Ascending aorta (tissue), 2 donors: ENCODE results near the gene TSC1. TPM values are rescaled to one million over a fixed set of nuclear protein-coding genes. Genes with fewer than 3 reads are reported as not detected.

Experiments
- DNase-seq, 2 donors: peaks; one replicate each; pipeline ENCODE4 v3.0.0-alpha.2; 2019; ENCODE audit warnings: low spot score in 2 of 2
- H3K27ac ChIP-seq, 2 donors: fragments of 200-600 bp; sonication (generic); one replicate each; pipeline ENCODE4 v1.5.1; 2016 to 2017; ENCODE audit warnings: mild to moderate bottlenecking in 1 of 2
- H3K27me3 ChIP-seq: fragments of 200-600 bp; sonication (generic); one replicate; pipeline ENCODE4 v1.5.1; 2017
- H3K36me3 ChIP-seq, 2 donors: fragments of 200-600 bp; sonication (generic); one replicate each; pipeline ENCODE4 v1.5.1; 2016
- H3K4me1 ChIP-seq, 2 donors: fragments of 200-600 bp; sonication (generic); one replicate each; pipeline ENCODE4 v1.5.1; 2016 to 2017; ENCODE audit warnings: mild to moderate bottlenecking in 1 of 2
- H3K4me3 ChIP-seq, 2 donors: fragments of 200-600 bp; sonication (generic); one replicate each; pipeline ENCODE4 v1.5.1; 2016 to 2017; ENCODE audit warnings: mild to moderate bottlenecking in 1 of 2
- H3K9me3 ChIP-seq, 2 donors: fragments of 200-600 bp; sonication (generic); one replicate each; pipeline ENCODE4 v1.5.1; 2016
- intact Hi-C: fragments of 100-400 bp; cut with DNase I; formaldehyde crosslinking; loops from one replicate; pipeline ENCODE4 v1.15.1; 2023
- total RNA-seq: library from RNA; depleted of rRNA; stranded (reverse); fragments of >200 nt; gene quantifications from one replicate; pipeline ENCODE4 v1.1.0, GENCODE V29; 2016
- TF ChIP-seq, protein P1 (sequence below), 3 experiments: fragments of 200-600 bp in 2 of 3; fragments of 450-650 bp in 1 of 3; sonication (generic) in 2 of 3; IDR thresholded peaks; one replicate each; pipeline ENCODE4 v1.5.1; 2016 to 2019; ENCODE audit warnings: antibody characterized with exemption in 3 of 3, mild to moderate bottlenecking in 1 of 3, moderate library complexity in 1 of 3

TSC1 gene
- total RNA-seq, 1 donor from 2014 or later, result 39.8 TPM

GRCh38 chr9:132985489-132985888, 41.1 kb upstream of the TSC1 start:
- Histone ChIP-seq H3K36me3 (no peaks in the 10 kb centered on the region), H3K4me1 (no peaks in the 10 kb centered on the region), H3K27ac (no peak overlapping the region), H3K4me3 (no peak overlapping the region), H3K27me3 (no peaks in the 10 kb centered on the region), H3K9me3 (no peaks in the 10 kb centered on the region)
- intact Hi-C loops, result no loop called here
- TF ChIP-seq, protein P1, sequence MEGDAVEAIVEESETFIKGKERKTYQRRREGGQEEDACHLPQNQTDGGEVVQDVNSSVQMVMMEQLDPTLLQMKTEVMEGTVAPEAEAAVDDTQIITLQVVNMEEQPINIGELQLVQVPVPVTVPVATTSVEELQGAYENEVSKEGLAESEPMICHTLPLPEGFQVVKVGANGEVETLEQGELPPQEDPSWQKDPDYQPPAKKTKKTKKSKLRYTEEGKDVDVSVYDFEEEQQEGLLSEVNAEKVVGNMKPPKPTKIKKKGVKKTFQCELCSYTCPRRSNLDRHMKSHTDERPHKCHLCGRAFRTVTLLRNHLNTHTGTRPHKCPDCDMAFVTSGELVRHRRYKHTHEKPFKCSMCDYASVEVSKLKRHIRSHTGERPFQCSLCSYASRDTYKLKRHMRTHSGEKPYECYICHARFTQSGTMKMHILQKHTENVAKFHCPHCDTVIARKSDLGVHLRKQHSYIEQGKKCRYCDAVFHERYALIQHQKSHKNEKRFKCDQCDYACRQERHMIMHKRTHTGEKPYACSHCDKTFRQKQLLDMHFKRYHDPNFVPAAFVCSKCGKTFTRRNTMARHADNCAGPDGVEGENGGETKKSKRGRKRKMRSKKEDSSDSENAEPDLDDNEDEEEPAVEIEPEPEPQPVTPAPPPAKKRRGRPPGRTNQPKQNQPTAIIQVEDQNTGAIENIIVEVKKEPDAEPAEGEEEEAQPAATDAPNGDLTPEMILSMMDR (IDR thresholded peaks at IDR 0.05), result no peak
- no peak for DNase-seq

DNA sequence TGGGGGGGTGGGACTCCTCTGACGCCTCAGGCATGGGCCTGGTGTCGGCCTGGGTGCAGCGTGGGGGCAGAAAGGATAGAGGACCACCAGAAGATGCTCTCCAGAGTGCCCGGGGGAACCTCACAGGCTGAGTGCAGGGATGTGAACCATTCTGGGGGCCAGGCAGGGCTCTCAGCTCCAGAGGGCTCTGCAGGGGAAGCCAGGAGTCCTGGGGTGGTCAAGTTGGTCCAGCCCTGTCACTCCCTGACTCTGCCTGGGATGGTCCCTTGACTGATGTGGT, 40.6 kb upstream of the TSC1 start:
- intact Hi-C loops, result no loop called here
- Histone ChIP-seq H3K27ac (no peak overlapping the region), H3K4me3 (no peak overlapping the region), H3K9me3 (no peaks in the 10 kb centered on the region), H3K27me3 (no peaks in the 10 kb centered on the region), H3K4me1 (no peaks in the 10 kb centered on the region), H3K36me3 (no peaks in the 10 kb centered on the region)
- TF ChIP-seq, protein P1 (IDR thresholded peaks at IDR 0.05), result no peak
- DNase-seq, result no peak

DNA sequence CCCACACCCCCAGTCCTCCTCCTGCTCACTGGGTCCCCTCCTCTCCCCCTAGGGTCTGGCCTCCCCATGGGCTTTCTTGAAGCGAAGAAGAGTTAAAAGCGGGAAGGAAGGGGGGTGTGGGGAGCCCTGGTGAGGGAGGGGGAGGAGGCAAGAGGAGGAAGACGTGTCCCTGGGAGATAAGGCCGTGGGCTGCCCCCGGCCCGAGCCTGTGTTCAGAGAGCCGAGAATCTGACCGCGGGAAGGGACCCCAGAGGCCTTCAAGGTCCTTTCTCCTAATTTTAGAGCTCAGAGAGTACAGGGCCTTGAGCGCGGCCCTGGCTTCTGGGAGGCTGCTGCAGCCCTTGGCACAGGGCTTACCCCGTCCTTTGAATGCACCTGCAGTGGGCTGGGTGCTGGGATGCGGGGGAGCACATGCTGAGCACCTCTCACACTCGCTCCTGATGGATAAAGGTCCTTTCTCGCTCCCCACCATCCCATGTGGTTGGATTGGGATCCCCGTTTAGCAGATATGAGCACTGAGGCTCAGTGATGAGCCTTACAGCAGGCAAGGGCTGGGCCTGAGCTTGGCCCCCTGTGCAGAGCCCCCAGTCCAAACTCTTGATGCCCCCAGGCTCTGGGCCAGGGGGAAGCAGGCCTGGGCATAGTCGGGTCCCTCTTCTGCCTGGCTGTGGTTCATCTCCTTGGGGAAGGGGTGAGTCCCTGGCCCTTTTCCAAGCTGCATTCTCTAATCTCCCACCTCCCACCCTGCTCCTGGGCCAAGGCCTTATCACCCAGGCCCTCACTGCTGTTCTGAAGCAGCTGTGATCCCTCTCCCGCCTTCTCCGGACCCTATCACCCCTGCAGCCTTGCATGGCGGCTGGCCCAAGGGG, 40.0 kb upstream of the TSC1 start:
- no peak overlapping the region for H3K27ac ChIP-seq
- H3K27me3 ChIP-seq, result no peaks in the 10 kb centered on the region

DNA sequence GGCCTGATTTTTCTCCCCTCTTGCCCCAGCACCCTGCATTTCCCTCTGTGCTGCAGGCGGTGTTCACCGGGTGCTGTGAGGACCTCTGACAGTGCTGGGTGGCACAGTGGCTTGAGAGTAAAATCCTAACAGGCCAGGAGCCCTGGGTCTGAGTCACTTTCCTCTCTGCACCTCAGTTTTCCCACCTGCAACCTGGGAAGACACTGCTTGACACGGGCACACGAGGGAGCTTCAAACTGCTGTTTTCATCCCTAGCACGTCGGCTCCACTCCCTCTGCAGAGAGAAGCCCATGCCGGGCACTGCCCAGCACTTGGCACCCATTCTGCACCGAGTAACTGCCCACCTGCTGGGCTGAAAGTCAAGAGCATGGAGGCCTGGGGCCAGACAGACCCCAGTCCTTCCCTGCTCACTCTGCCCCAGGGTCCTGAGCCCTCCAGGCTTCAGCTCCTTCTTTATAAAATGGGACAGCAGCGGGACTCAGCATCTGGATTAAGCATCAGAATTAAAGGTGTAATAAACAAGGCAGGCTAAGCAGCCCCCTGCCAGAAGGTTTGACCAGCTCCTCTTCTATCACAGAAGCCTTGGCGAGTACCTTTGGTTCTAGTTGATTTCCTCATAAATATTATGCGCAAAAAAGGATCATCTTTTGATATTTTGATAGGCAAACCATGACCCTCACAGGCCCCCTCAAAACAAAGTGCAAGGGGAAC, 39.2 kb upstream of the TSC1 start:
- TF ChIP-seq, protein P1 (IDR thresholded peaks at IDR 0.05), result no peak
- no peaks in the 10 kb centered on the region for H3K36me3 ChIP-seq
- no peak overlapping the region for H3K4me3 ChIP-seq
- H3K4me1 ChIP-seq, result no peaks in the 10 kb centered on the region
- intact Hi-C loops, result no loop called here
- H3K27ac ChIP-seq, result no peak overlapping the region
- no peak for DNase-seq
- no peaks in the 10 kb centered on the region for H3K27me3 ChIP-seq
- no peaks in the 10 kb centered on the region for H3K9me3 ChIP-seq

More for the DNA sequence above, 40.0 kb upstream of the TSC1 start:
- DNase-seq, result no peak
- Histone ChIP-seq H3K4me3 (no peak overlapping the region), H3K9me3 (no peaks in the 10 kb centered on the region), H3K4me1 (no peaks in the 10 kb centered on the region), H3K36me3 (no peaks in the 10 kb centered on the region)
- intact Hi-C loops, result no loop called here
- TF ChIP-seq, protein P1 (IDR thresholded peaks at IDR 0.05), result no peak

GRCh38 chr9:132982458-132982857, 38.0 kb upstream of the TSC1 start:
- Histone ChIP-seq H3K27ac (no peak overlapping the region), H3K9me3 (no peaks in the 10 kb centered on the region), H3K27me3 (no peaks in the 10 kb centered on the region), H3K36me3 (no peaks in the 10 kb centered on the region), H3K4me3 (no peak overlapping the region), H3K4me1 (no peaks in the 10 kb centered on the region)
- intact Hi-C loops, result no loop called here
- no peak for DNase-seq
- TF ChIP-seq, protein P1 (IDR thresholded peaks at IDR 0.05), result no peak
